ENCODE measurements around the gene MYO1B.

GRCh38 chr2:191314697-191315364 is 69.6 kb downstream of the MYO1B start:
- TF ChIP-seq CTCF (IDR thresholded peaks at IDR 0.05; ENCODE audit: poor library complexity, severe bottlenecking): no peak
- TF ChIP-seq POLR2AphosphoS5 (IDR thresholded peaks at IDR 0.05): no peak
- no peak for TF ChIP-seq EZH2 (IDR thresholded peaks at IDR 0.05; ENCODE audit: borderline replicate concordance, insufficient read depth, low read length, poor library complexity, severe bottlenecking)
- TF ChIP-seq TAF1 (IDR thresholded peaks at IDR 0.05; ENCODE audit: low read depth): no peak
